ENCODE measurements around the gene SPOCK3.
"Not testable (repeated sequence)": the region's sequence is repeated elsewhere in the genome, so short reads cannot be mapped to it uniquely, and the experiment has no call there.

SPOCK3 gene

GRCh38 chr4:167234316-167234881 lies at the start of gene SPOCK3:
Gene SPOCK3 (minus strand): TSS chr4:167234494.
- no peak for DNase-seq

GRCh38 chr4:167282171-167282864 lies 48.0 kb upstream of the SPOCK3 start:
- no peak for DNase-seq

- not testable (repeated sequence) for DNase-seq
Observed at GRCh38 chr4:167281545-167281944, 47.3 kb upstream of the SPOCK3 start.

- DNase-seq = no peak
Observed at GRCh38 chr4:167274351-167274750, 40.1 kb upstream of the SPOCK3 start.

GRCh38 chr4:167265231-167265630 lies 30.9 kb upstream of the SPOCK3 start:
- no peak for DNase-seq

GRCh38 chr4:167248271-167248670 lies 14.0 kb upstream of the SPOCK3 start:
- no peak for DNase-seq

GRCh38 chr4:167239627-167240026 lies 5.3 kb upstream of the SPOCK3 start:
- DNase-seq = no peak

GRCh38 chr4:167238226-167238625 lies 3.9 kb upstream of the SPOCK3 start:
- no peak for DNase-seq

- DNase-seq = no peak
Observed at GRCh38 chr4:167233685-167234315, 494 bp downstream of the SPOCK3 start.

- no peak for DNase-seq
Observed at GRCh38 chr4:167232805-167233684, 1.2 kb downstream of the SPOCK3 start.

- DNase-seq = no peak
Observed at GRCh38 chr4:167230744-167231143, 3.5 kb downstream of the SPOCK3 start.

- no peak for DNase-seq
Observed at GRCh38 chr4:167222099-167222498, 12.2 kb downstream of the SPOCK3 start.

GRCh38 chr4:167221084-167221483 lies 13.2 kb downstream of the SPOCK3 start:
- DNase-seq = no peak

- no peak for DNase-seq
Observed at GRCh38 chr4:167218022-167218608, 16.2 kb downstream of the SPOCK3 start.

GRCh38 chr4:167216783-167217182 lies 17.5 kb downstream of the SPOCK3 start:
- DNase-seq = no peak

GRCh38 chr4:167210166-167210565 lies 24.1 kb downstream of the SPOCK3 start:
- DNase-seq = no peak

GRCh38 chr4:167196344-167197012 lies 37.8 kb downstream of the SPOCK3 start:
- DNase-seq = no peak

- no peak for DNase-seq
Observed at GRCh38 chr4:167190379-167190778, 43.9 kb downstream of the SPOCK3 start.

GRCh38 chr4:167185465-167185864 lies 48.8 kb downstream of the SPOCK3 start:
- no peak for DNase-seq

GRCh38 chr4:167183036-167183435 lies 51.3 kb downstream of the SPOCK3 start:
- no peak for DNase-seq

GRCh38 chr4:167177925-167178324 lies 56.4 kb downstream of the SPOCK3 start:
- no peak for DNase-seq

GRCh38 chr4:167176723-167177367 lies 57.4 kb downstream of the SPOCK3 start:
- DNase-seq = no peak
